ENCODE data around the gene VRK1.

VRK1 gene

GRCh38 chr14:96823652-96824051 lies 26.5 kb downstream of the VRK1 start:
- DNase-seq (ENCODE audit: low read depth in 2 of 2, low spot score in 1 of 2), result no peak

GRCh38 chr14:96824283-96824682 lies 27.1 kb downstream of the VRK1 start:
- no peak for DNase-seq (ENCODE audit: low read depth in 2 of 2, low spot score in 1 of 2)

GRCh38 chr14:96826818-96827217 lies 29.6 kb downstream of the VRK1 start:
- DNase-seq (ENCODE audit: low read depth in 2 of 2, low spot score in 1 of 2), result no peak

GRCh38 chr14:96827290-96827689 lies 30.1 kb downstream of the VRK1 start:
- DNase-seq (ENCODE audit: low read depth in 2 of 2, low spot score in 1 of 2), result no peak

- DNase-seq (ENCODE audit: low read depth in 2 of 2, low spot score in 1 of 2), result no peak
Measured at GRCh38 chr14:96829791-96830190, 32.6 kb downstream of the VRK1 start.

- no peak for DNase-seq (ENCODE audit: low read depth in 2 of 2, low spot score in 1 of 2)
Measured at GRCh38 chr14:96830946-96831345, 33.8 kb downstream of the VRK1 start.

GRCh38 chr14:96832351-96832750 lies 35.2 kb downstream of the VRK1 start:
- no peak for DNase-seq (ENCODE audit: low read depth in 2 of 2, low spot score in 1 of 2)

GRCh38 chr14:96838449-96838848 lies 41.3 kb downstream of the VRK1 start:
- no peak for DNase-seq (ENCODE audit: low read depth in 2 of 2, low spot score in 1 of 2)

- no peak for DNase-seq (ENCODE audit: low read depth in 2 of 2, low spot score in 1 of 2)
Measured at GRCh38 chr14:96839251-96839650, 42.1 kb downstream of the VRK1 start.

- DNase-seq (ENCODE audit: low read depth in 2 of 2, low spot score in 1 of 2), result no peak
Measured at GRCh38 chr14:96843137-96843536, 46.0 kb downstream of the VRK1 start.

GRCh38 chr14:96844857-96845570 lies 47.8 kb downstream of the VRK1 start:
- DNase-seq (ENCODE audit: low read depth in 2 of 2, low spot score in 1 of 2), result no peak

- no peak for DNase-seq (ENCODE audit: low read depth in 2 of 2, low spot score in 1 of 2)
Measured at GRCh38 chr14:96847451-96847850, 50.3 kb downstream of the VRK1 start.

- DNase-seq (ENCODE audit: low read depth in 2 of 2, low spot score in 1 of 2), result no peak
Measured at GRCh38 chr14:96848011-96848410, 50.8 kb downstream of the VRK1 start.

- DNase-seq (ENCODE audit: low read depth in 2 of 2, low spot score in 1 of 2), result no peak
Measured at GRCh38 chr14:96849733-96850132, 52.6 kb downstream of the VRK1 start.

- DNase-seq (ENCODE audit: low read depth in 2 of 2, low spot score in 1 of 2), result no peak
Measured at GRCh38 chr14:96851694-96852381, 54.7 kb downstream of the VRK1 start.

- DNase-seq (ENCODE audit: low read depth in 2 of 2, low spot score in 1 of 2), result no peak
Measured at GRCh38 chr14:96852823-96853422, 55.7 kb downstream of the VRK1 start.

- no peak for DNase-seq (ENCODE audit: low read depth in 2 of 2, low spot score in 1 of 2)
Measured at GRCh38 chr14:96858643-96859042, 61.5 kb downstream of the VRK1 start.

GRCh38 chr14:96861568-96862310 lies 64.6 kb downstream of the VRK1 start:
- no peak for DNase-seq (ENCODE audit: low read depth in 2 of 2, low spot score in 1 of 2)

GRCh38 chr14:96863327-96863985 lies 66.3 kb downstream of the VRK1 start:
- no peak for DNase-seq (ENCODE audit: low read depth in 2 of 2, low spot score in 1 of 2)

GRCh38 chr14:96863986-96864330 lies 66.8 kb downstream of the VRK1 start:
- DNase-seq (ENCODE audit: low read depth in 2 of 2, low spot score in 1 of 2), result no peak

- no peak for DNase-seq (ENCODE audit: low read depth in 2 of 2, low spot score in 1 of 2)
Measured at GRCh38 chr14:96867634-96868033, 70.5 kb downstream of the VRK1 start.

Measured in stimulated activated CD8-positive, alpha-beta memory T cell treated with anti-CD3 and anti-CD28 coated beads, Interleukin-4, amount 100 ng/mL, for 4 hours (primary cell).